ENCODE data around the gene MTFP1.

The MTFP1 gene

DNA sequence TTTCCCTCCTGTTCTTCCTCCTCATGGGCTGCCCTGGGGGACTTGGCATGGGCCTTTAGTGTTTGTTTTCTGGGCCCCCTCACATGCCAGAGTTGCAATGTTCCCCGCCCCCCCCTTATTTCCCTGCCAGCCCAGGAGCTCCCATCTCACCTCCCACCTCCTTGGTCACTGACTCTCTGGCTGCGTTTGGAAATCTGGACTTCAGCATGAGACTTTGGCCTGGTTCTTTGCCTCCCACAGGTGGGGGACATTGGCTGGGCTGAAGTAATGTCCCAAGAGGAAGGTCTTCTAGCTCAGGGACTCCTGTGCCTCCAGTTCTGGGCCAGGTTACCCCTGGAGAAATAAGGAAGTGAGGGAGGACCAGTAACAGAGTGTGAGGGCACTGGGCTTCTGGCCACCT lies 7.0 kb downstream of the MTFP1 start:
- ATAC-seq (ENCODE audit: insufficient read depth, low read depth) = no peak
- H3K9ac ChIP-seq (ENCODE audit: low read depth, low read length) = no peak overlapping the region
- peaks cover 21% of the 10 kb centered on the region for H3K36me3 ChIP-seq (ENCODE audit: insufficient read depth, low read length)

DNA sequence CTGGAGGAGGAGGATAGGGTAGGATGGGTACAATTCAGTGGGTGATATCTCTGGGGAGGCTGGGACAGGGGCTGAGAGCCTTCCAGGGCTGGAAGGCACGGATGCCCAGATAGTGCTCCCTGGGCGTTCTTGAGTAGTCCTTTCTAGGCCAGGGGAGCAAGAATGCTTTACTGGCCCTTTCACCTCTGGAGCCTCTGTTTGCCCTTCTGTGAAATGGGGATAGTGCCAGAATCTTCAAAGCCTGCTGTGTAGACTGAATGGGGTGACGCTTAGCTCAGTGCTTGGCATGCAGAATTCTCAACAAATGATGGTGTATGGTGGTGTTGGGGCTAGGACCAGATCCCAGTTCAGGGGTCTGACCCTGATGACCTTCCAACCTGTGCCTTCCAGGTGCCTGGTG lies 7.7 kb downstream of the MTFP1 start:
- Histone ChIP-seq H3K4me2 (ENCODE audit: insufficient read depth, low read length) (no peak overlapping the region), H4K20me1 (ENCODE audit: insufficient read depth, low read length) (0 out of 2 replicates have a peak, but pooled peaks cover 3% of the 10 kb centered on the region), H2AFZ (ENCODE audit: low read depth, low read length) (no peak overlapping the region), H3K79me2 (ENCODE audit: insufficient read depth, low read length) (no peaks in the 10 kb centered on the region), H3K27ac (ENCODE audit: low read length) (no peak overlapping the region), H3K9ac (ENCODE audit: low read depth, low read length) (no peak overlapping the region), H3K36me3 (ENCODE audit: insufficient read depth, low read length) (peaks cover 14% of the 10 kb centered on the region), H3K27me3 (ENCODE audit: insufficient read depth, low read length, poor library complexity) (no peaks in the 10 kb centered on the region), H3K4me1 (ENCODE audit: insufficient read depth, low read length) (peaks cover 19% of the 10 kb centered on the region), H3K9me3 (ENCODE audit: insufficient read depth, low read length, severe bottlenecking) (no peaks in the 10 kb centered on the region), H3K4me3 (ENCODE audit: low read depth in 1 of 2, low read length in 2 of 2) (no peak overlapping the region)
- DNase-seq (no peak), ATAC-seq (ENCODE audit: insufficient read depth, low read depth) (no peak)
- TF ChIP-seq, protein P1, sequence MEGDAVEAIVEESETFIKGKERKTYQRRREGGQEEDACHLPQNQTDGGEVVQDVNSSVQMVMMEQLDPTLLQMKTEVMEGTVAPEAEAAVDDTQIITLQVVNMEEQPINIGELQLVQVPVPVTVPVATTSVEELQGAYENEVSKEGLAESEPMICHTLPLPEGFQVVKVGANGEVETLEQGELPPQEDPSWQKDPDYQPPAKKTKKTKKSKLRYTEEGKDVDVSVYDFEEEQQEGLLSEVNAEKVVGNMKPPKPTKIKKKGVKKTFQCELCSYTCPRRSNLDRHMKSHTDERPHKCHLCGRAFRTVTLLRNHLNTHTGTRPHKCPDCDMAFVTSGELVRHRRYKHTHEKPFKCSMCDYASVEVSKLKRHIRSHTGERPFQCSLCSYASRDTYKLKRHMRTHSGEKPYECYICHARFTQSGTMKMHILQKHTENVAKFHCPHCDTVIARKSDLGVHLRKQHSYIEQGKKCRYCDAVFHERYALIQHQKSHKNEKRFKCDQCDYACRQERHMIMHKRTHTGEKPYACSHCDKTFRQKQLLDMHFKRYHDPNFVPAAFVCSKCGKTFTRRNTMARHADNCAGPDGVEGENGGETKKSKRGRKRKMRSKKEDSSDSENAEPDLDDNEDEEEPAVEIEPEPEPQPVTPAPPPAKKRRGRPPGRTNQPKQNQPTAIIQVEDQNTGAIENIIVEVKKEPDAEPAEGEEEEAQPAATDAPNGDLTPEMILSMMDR (IDR thresholded peaks at IDR 0.05; ENCODE audit: borderline replicate concordance, extremely low read depth, low read length, poor library complexity, severe bottlenecking) = no peak
- TF ChIP-seq EZH2 (IDR thresholded peaks at IDR 0.05; ENCODE audit: borderline replicate concordance, low read depth, low read length, severe bottlenecking) = no peak

More for the DNA sequence above, 7.0 kb downstream of the MTFP1 start:
- Histone ChIP-seq H3K79me2 (ENCODE audit: insufficient read depth, low read length) (no peaks in the 10 kb centered on the region), H4K20me1 (ENCODE audit: insufficient read depth, low read length) (0 out of 2 replicates have a peak, but pooled peaks cover 9% of the 10 kb centered on the region), H3K4me2 (ENCODE audit: insufficient read depth, low read length) (no peak overlapping the region), H2AFZ (ENCODE audit: low read depth, low read length) (no peak overlapping the region), H3K27me3 (ENCODE audit: insufficient read depth, low read length, poor library complexity) (no peaks in the 10 kb centered on the region), H3K9me3 (ENCODE audit: insufficient read depth, low read length, severe bottlenecking) (no peaks in the 10 kb centered on the region), H3K27ac (ENCODE audit: low read length) (no peak overlapping the region), H3K4me1 (ENCODE audit: insufficient read depth, low read length) (peaks cover 21% of the 10 kb centered on the region), H3K4me3 (ENCODE audit: low read depth in 1 of 2, low read length in 2 of 2) (no peak overlapping the region)
- DNase-seq = no peak
- TF ChIP-seq, protein P1 (IDR thresholded peaks at IDR 0.05; ENCODE audit: borderline replicate concordance, extremely low read depth, low read length, poor library complexity, severe bottlenecking) = no peak

DNA sequence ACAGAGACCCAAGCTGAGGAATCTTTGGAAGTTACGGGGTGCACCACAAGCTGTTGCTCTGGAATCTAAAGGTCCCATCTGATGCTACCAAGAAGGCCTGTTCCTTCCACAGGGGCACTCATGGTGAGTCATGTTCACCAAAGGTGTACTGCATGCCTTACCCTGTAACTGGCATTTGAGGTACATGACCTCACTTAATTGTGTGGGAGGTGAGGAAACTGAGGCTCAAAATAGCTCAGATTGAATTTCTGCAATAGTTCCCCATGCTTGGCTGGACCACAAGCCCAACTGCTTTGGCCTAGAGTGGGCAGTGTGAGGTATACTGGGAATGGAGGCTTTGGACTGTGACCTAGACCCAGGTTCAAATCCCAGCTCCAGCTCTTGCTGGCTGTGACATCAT lies 8.2 kb downstream of the MTFP1 start:
- no peak overlapping the region for H3K9ac ChIP-seq (ENCODE audit: low read depth, low read length)
- DNase-seq = no peak
- H3K27me3 ChIP-seq (ENCODE audit: insufficient read depth, low read length, poor library complexity) = no peaks in the 10 kb centered on the region
- no peak overlapping the region for H3K27ac ChIP-seq (ENCODE audit: low read length)
- no peak overlapping the region for H2AFZ ChIP-seq (ENCODE audit: low read depth, low read length)
- no peaks in the 10 kb centered on the region for H4K20me1 ChIP-seq (ENCODE audit: insufficient read depth, low read length)
- H3K4me3 ChIP-seq (ENCODE audit: low read depth in 1 of 2, low read length in 2 of 2) = no peak overlapping the region
- peaks cover 9% of the 10 kb centered on the region; the same call in 1 of the 2 replicates for H3K36me3 ChIP-seq (ENCODE audit: insufficient read depth, low read length)
- no peak overlapping the region for H3K4me2 ChIP-seq (ENCODE audit: insufficient read depth, low read length)
- H3K79me2 ChIP-seq (ENCODE audit: insufficient read depth, low read length) = no peaks in the 10 kb centered on the region
- H3K4me1 ChIP-seq (ENCODE audit: insufficient read depth, low read length) = peaks cover 19% of the 10 kb centered on the region
- no peaks in the 10 kb centered on the region for H3K9me3 ChIP-seq (ENCODE audit: insufficient read depth, low read length, severe bottlenecking)
- no peak for ATAC-seq (ENCODE audit: insufficient read depth, low read depth)
- TF ChIP-seq, protein P1 (IDR thresholded peaks at IDR 0.05; ENCODE audit: borderline replicate concordance, extremely low read depth, low read length, poor library complexity, severe bottlenecking) = no peak
- TF ChIP-seq EZH2 (IDR thresholded peaks at IDR 0.05; ENCODE audit: borderline replicate concordance, low read depth, low read length, severe bottlenecking) = no peak

DNA sequence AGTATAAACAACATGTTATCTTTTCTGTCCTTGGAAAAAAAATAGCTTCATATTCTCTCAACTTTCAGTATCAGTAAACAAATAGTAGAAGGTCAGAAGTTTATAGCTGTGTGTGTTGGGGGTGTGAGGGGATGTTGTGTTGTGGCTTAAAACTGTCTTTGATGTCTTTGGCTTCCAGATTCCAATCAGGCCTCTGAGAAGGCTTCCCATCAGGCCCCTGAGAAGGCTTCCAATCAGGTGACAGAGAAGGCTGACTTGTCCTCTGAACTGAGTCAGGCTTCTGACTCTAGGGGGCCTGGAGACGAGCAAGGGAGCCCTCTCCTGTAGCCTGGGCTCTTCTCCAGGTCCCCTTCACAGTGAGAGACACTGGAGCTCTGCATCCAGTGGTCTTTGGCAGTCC lies 9.3 kb downstream of the MTFP1 start:
- Histone ChIP-seq H3K79me2 (ENCODE audit: insufficient read depth, low read length) (no peaks in the 10 kb centered on the region), H3K9me3 (ENCODE audit: insufficient read depth, low read length, severe bottlenecking) (no peaks in the 10 kb centered on the region), H3K27me3 (ENCODE audit: insufficient read depth, low read length, poor library complexity) (no peaks in the 10 kb centered on the region), H3K27ac (ENCODE audit: low read length) (peak overlapping the region; percentile 49), H3K4me2 (ENCODE audit: insufficient read depth, low read length) (peak overlapping the region; percentile 15), H3K9ac (ENCODE audit: low read depth, low read length) (no peak overlapping the region), H2AFZ (ENCODE audit: low read depth, low read length) (peak overlapping the region; percentile 51), H3K4me1 (ENCODE audit: insufficient read depth, low read length) (peaks cover 19% of the 10 kb centered on the region), H3K36me3 (ENCODE audit: insufficient read depth, low read length) (no peaks in the 10 kb centered on the region), H3K4me3 (ENCODE audit: low read depth in 1 of 2, low read length in 2 of 2) (peak overlapping the region in 1 of 2 experiments; percentile 19; a peak in 1 of 4 replicates), H4K20me1 (ENCODE audit: insufficient read depth, low read length) (no peaks in the 10 kb centered on the region)
- TF ChIP-seq EZH2 (IDR thresholded peaks at IDR 0.05; ENCODE audit: borderline replicate concordance, low read depth, low read length, severe bottlenecking) = no peak
- TF ChIP-seq, protein P1 (IDR thresholded peaks at IDR 0.05; ENCODE audit: borderline replicate concordance, extremely low read depth, low read length, poor library complexity, severe bottlenecking) = no peak
- DNase-seq (no peak), ATAC-seq (ENCODE audit: insufficient read depth, low read depth) (no peak)

Measured in DND-41 (cell line).